BLaER1 treated with 17β-estradiol and CSF1 and Interleukin-3, amounts not matched to agents 10 nM and 100 nM (cell line): Measurements from ENCODE around the gene COL18A1.
A peak's percentile ranks its signal among the peaks of the same experiment; 100 is the strongest.

ENCODE experiments used
- H3K27ac ChIP-seq, 11 experiments: shearing (Covaris generic); formaldehyde crosslinking; 2 replicates each; pipeline ENCODE4 v1.8.1; 2022
- H3K27me3 ChIP-seq, 11 experiments: shearing (Covaris generic); formaldehyde crosslinking; 2 replicates each; pipeline ENCODE4 v1.8.1; 2022
- H3K36me3 ChIP-seq, 11 experiments: shearing (Covaris generic); formaldehyde crosslinking; 2 replicates each; pipeline ENCODE4 v1.8.1; 2022
- H3K4me1 ChIP-seq, 10 experiments: shearing (Covaris generic); formaldehyde crosslinking; 2 replicates each; pipeline ENCODE4 v1.8.1; 2022
- H3K4me2 ChIP-seq, 11 experiments: shearing (Covaris generic); formaldehyde crosslinking; 2 replicates each; pipeline ENCODE4 v1.8.1; 2022
- H3K4me3 ChIP-seq, 10 experiments: shearing (Covaris generic); formaldehyde crosslinking; 2 replicates each; pipeline ENCODE4 v1.8.1; 2022
- H3K9ac ChIP-seq, 11 experiments: shearing (Covaris generic); formaldehyde crosslinking; 2 replicates each; pipeline ENCODE4 v1.8.1; 2022
- H3K9me3 ChIP-seq, 11 experiments: shearing (Covaris generic); formaldehyde crosslinking; replicated peaks in 1 of 11; 2 replicates each; pipeline ENCODE4 v1.8.1; 2022
- H4K20me1 ChIP-seq, 11 experiments: shearing (Covaris generic); formaldehyde crosslinking; 2 replicates each; pipeline ENCODE4 v1.8.1; 2022
- Cebpa-rat ChIP-seq, 11 experiments: shearing (Covaris generic); IDR thresholded peaks; 2 replicates each; pipeline ENCODE4 v1.8.1; 2022

COL18A1 gene

GRCh38 chr21:45472445-45473365 lies 67.7 kb downstream of the COL18A1 start:
- Histone ChIP-seq H3K9ac (no peak overlapping the region), H3K9me3 (peaks cover 0 to 4% (median 0%) of the 10 kb centered on the region in 11 experiments; a peak in 4 of 22 replicates), H3K4me1 (peaks cover 30 to 60% (median 55%) of the 10 kb centered on the region in 10 experiments), H4K20me1 (peaks cover 0 to 4% (median 0%) of the 10 kb centered on the region in 11 experiments; a peak in 1 of 22 replicates), H3K4me3 (no peak overlapping the region), H3K27me3 (peaks cover 0 to 12% (median 0%) of the 10 kb centered on the region in 11 experiments; a peak in 4 of 22 replicates), H3K36me3 (no peaks in the 10 kb centered on the region), H3K4me2 (peak overlapping the region in 9 of 11 experiments; percentile 58 to 85 (median 81); a peak in 17 of 22 replicates), H3K27ac (no peak overlapping the region)
- no peak for TF ChIP-seq Cebpa-rat (IDR thresholded peaks at IDR 0.05)

- H3K36me3 ChIP-seq, result no peaks in the 10 kb centered on the region
- H4K20me1 ChIP-seq, result peaks cover 0 to 4% (median 0%) of the 10 kb centered on the region in 11 experiments; a peak in 1 of 22 replicates
- H3K4me1 ChIP-seq, result peaks cover 38 to 69% (median 64%) of the 10 kb centered on the region in 10 experiments
Observed at GRCh38 chr21:45473496-45474322, 68.7 kb downstream of the COL18A1 start.

GRCh38 chr21:45474323-45474950 lies 69.5 kb downstream of the COL18A1 start:
- Histone ChIP-seq H3K36me3 (no peaks in the 10 kb centered on the region), H3K27ac (no peak overlapping the region; a peak in 1 of 22 replicates), H3K4me2 (no peak overlapping the region), H3K4me1 (peaks cover 46 to 74% (median 71%) of the 10 kb centered on the region in 10 experiments), H3K4me3 (no peak overlapping the region), H3K9ac (no peak overlapping the region), H3K27me3 (peaks cover 0 to 12% (median 0%) of the 10 kb centered on the region in 11 experiments; a peak in 4 of 22 replicates), H3K9me3 (peaks cover 0 to 4% (median 0%) of the 10 kb centered on the region in 11 experiments; a peak in 4 of 22 replicates), H4K20me1 (peaks cover 0 to 4% (median 0%) of the 10 kb centered on the region in 11 experiments; a peak in 1 of 22 replicates)
- no peak for TF ChIP-seq Cebpa-rat (IDR thresholded peaks at IDR 0.05)

More at GRCh38 chr21:45473496-45474322, 68.7 kb downstream of the COL18A1 start:
- H3K4me3 ChIP-seq, result no peak overlapping the region
- peak overlapping the region in 9 of 11 experiments; percentile 58 to 85 (median 81); a peak in 13 of 22 replicates for H3K4me2 ChIP-seq
- H3K27ac ChIP-seq, result no peak overlapping the region
- TF ChIP-seq Cebpa-rat (IDR thresholded peaks at IDR 0.05), result no peak
- H3K9me3 ChIP-seq, result peaks cover 0 to 4% (median 0%) of the 10 kb centered on the region in 11 experiments; a peak in 4 of 22 replicates
- H3K9ac ChIP-seq, result no peak overlapping the region
- peaks cover 0 to 12% (median 0%) of the 10 kb centered on the region in 11 experiments; a peak in 4 of 22 replicates for H3K27me3 ChIP-seq

GRCh38 chr21:45475004-45475685 lies 70.2 kb downstream of the COL18A1 start:
- no peaks in the 10 kb centered on the region for H3K36me3 ChIP-seq
- H4K20me1 ChIP-seq, result peaks cover 0 to 4% (median 0%) of the 10 kb centered on the region in 11 experiments; a peak in 1 of 22 replicates
- H3K9ac ChIP-seq, result no peak overlapping the region
- H3K27me3 ChIP-seq, result peaks cover 0 to 12% (median 0%) of the 10 kb centered on the region in 11 experiments; a peak in 4 of 22 replicates
- H3K4me3 ChIP-seq, result no peak overlapping the region
- no peak overlapping the region; a peak in 2 of 22 replicates for H3K27ac ChIP-seq
- peaks cover 0 to 4% (median 0%) of the 10 kb centered on the region in 11 experiments; a peak in 4 of 22 replicates for H3K9me3 ChIP-seq
- no peak for TF ChIP-seq Cebpa-rat (IDR thresholded peaks at IDR 0.05)
- H3K4me2 ChIP-seq, result no peak overlapping the region
- H3K4me1 ChIP-seq, result peaks cover 53 to 76% (median 71%) of the 10 kb centered on the region in 10 experiments

GRCh38 chr21:45475797-45476570 lies 71.0 kb downstream of the COL18A1 start:
- Histone ChIP-seq H3K9ac (no peak overlapping the region), H3K9me3 (peaks cover 0 to 4% (median 0%) of the 10 kb centered on the region in 11 experiments; a peak in 4 of 22 replicates), H3K4me1 (peaks cover 55 to 76% (median 72%) of the 10 kb centered on the region in 10 experiments), H3K27me3 (peaks cover 0 to 12% (median 0%) of the 10 kb centered on the region in 11 experiments; a peak in 4 of 22 replicates), H4K20me1 (0 out of 22 replicates have a peak, but pooled peaks cover 0 to under 1% (median 0%) of the 10 kb centered on the region in 11 experiments), H3K4me3 (no peak overlapping the region), H3K27ac (no peak overlapping the region; a peak in 1 of 22 replicates), H3K4me2 (peak overlapping the region in 1 of 11 experiments; percentile 97; a peak in 1 of 22 replicates), H3K36me3 (no peaks in the 10 kb centered on the region)
- no peak for TF ChIP-seq Cebpa-rat (IDR thresholded peaks at IDR 0.05)

GRCh38 chr21:45476582-45476981 lies 71.6 kb downstream of the COL18A1 start:
- H3K36me3 ChIP-seq, result no peaks in the 10 kb centered on the region

More at GRCh38 chr21:45476582-45476981, 71.6 kb downstream of the COL18A1 start:
- Histone ChIP-seq H3K27ac (peak overlapping the region in 1 of 11 experiments; percentile 93; a peak in 2 of 22 replicates), H3K4me1 (peaks cover 55 to 76% (median 72%) of the 10 kb centered on the region in 10 experiments), H3K4me2 (peak overlapping the region in 10 of 11 experiments; percentile 82 to 98 (median 96); a peak in 17 of 22 replicates), H3K9ac (peak overlapping the region in 4 of 11 experiments; percentile 71 to 81 (median 74); a peak in 3 of 22 replicates), H3K4me3 (no peak overlapping the region), H3K9me3 (peaks cover 0 to 4% (median 0%) of the 10 kb centered on the region in 11 experiments; a peak in 4 of 22 replicates), H3K27me3 (peaks cover 0 to 12% (median 0%) of the 10 kb centered on the region in 11 experiments; a peak in 4 of 22 replicates), H4K20me1 (no peaks in the 10 kb centered on the region)
- TF ChIP-seq Cebpa-rat (IDR thresholded peaks at IDR 0.05), result no peak
